PC-3 (cell line): ENCODE results near the gene MYH8.

Experiments
- EZH2 ChIP-seq: fragments of 300-600 bp; sonication (generic); IDR thresholded peaks from one replicate; pipeline ENCODE4 v1.6.1; 2017; ENCODE audit warnings: antibody characterized with exemption, mild to moderate bottlenecking, low read length; ENCODE audit not compliant: unreplicated experiment
- EZH2phosphoT487 ChIP-seq: fragments of 300-600 bp; sonication (generic); IDR thresholded peaks from 2 replicates; pipeline ENCODE4 v1.6.1; 2018; ENCODE audit warnings: mild to moderate bottlenecking, antibody characterized with exemption, low read length, borderline replicate concordance
- TF ChIP-seq, protein P1 (sequence below): fragments of 300-600 bp; sonication (generic); conservative IDR thresholded peaks from 2 replicates; pipeline ENCODE4 v1.5.1; 2017; ENCODE audit warnings: antibody characterized with exemption, low read depth, mild to moderate bottlenecking, low read length

DNA sequence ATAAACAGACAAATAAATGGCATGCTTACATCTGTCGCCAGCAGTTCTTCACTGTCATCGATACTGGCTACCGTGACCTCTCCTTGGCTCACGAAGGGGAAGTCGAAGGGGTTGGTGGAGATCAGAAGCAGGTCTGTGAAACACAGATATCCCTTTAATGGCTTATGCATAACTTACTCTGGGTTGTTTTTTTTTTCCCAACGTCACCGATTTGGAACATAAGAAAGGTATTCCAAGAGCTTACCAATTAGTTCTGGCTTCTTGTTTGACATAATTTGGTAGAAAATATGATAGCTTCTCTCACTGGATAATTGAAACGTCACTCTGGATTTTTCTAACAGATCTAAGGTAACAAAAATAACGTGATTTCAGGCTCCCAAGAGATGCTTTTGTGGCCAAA, 67.1 kb downstream of the MYH8 start:
- TF ChIP-seq EZH2 (no peak), EZH2phosphoT487 (no peak)
- TF ChIP-seq, protein P1, sequence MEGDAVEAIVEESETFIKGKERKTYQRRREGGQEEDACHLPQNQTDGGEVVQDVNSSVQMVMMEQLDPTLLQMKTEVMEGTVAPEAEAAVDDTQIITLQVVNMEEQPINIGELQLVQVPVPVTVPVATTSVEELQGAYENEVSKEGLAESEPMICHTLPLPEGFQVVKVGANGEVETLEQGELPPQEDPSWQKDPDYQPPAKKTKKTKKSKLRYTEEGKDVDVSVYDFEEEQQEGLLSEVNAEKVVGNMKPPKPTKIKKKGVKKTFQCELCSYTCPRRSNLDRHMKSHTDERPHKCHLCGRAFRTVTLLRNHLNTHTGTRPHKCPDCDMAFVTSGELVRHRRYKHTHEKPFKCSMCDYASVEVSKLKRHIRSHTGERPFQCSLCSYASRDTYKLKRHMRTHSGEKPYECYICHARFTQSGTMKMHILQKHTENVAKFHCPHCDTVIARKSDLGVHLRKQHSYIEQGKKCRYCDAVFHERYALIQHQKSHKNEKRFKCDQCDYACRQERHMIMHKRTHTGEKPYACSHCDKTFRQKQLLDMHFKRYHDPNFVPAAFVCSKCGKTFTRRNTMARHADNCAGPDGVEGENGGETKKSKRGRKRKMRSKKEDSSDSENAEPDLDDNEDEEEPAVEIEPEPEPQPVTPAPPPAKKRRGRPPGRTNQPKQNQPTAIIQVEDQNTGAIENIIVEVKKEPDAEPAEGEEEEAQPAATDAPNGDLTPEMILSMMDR, result no peak
